CD14-positive monocyte (primary cell): ENCODE results near the gene TNFSF13B. TPM values are rescaled to one million over a fixed set of nuclear protein-coding genes. Genes with fewer than 3 reads are reported as not detected.

Experiments
- DNase-seq, 3 donors: peaks; one replicate each; pipeline ENCODE4 v3.0.0-alpha.2; 2011 to 2022
- H2AFZ ChIP-seq: 2 replicates; pipeline ENCODE4 v1.6.0; 2012; ENCODE audit warnings: mild to moderate bottlenecking, low read depth, low read length, inconsistent platforms; ENCODE audit not compliant: insufficient read depth, poor library complexity, severe bottlenecking
- H3K27ac ChIP-seq, 2 donors: 1 replicate in 1 of 2; 2 replicates in 1 of 2; pipeline ENCODE4 v1.5.1; 2012 to 2013; ENCODE audit warnings: low read length in 2 of 2, control low read depth in 1 of 2, inconsistent platforms in 1 of 2, low read depth in 1 of 2, mild to moderate bottlenecking in 1 of 2
- H3K27me3 ChIP-seq, 2 donors: one replicate each; pipeline versions ENCODE4 v1.6.0 to v1.6.1; 2011 to 2013; ENCODE audit warnings: low read length in 2 of 2; ENCODE audit not compliant: control insufficient read depth in 2 of 2, insufficient read depth in 2 of 2
- H3K36me3 ChIP-seq, 2 donors: replicated peaks in 1 of 2; 1 replicate in 1 of 2; 2 replicates in 1 of 2; pipeline versions ENCODE4 v1.5.1 to v1.6.1; 2012 to 2013; ENCODE audit warnings: low read length in 2 of 2, control low read depth in 1 of 2, inconsistent platforms in 1 of 2, mild to moderate bottlenecking in 1 of 2; ENCODE audit not compliant: insufficient read depth in 2 of 2, control insufficient read depth in 1 of 2
- H3K4me1 ChIP-seq, 2 donors: 1 replicate in 1 of 2; 2 replicates in 1 of 2; pipeline versions ENCODE4 v1.5.1 to v1.6.1; 2012 to 2013; ENCODE audit warnings: low read length in 2 of 2, control low read depth in 1 of 2, inconsistent platforms in 1 of 2, mild to moderate bottlenecking in 1 of 2, moderate library complexity in 1 of 2; ENCODE audit not compliant: insufficient read depth in 2 of 2, control insufficient read depth in 1 of 2
- H3K4me2 ChIP-seq: replicated peaks from 2 replicates; pipeline ENCODE3; 2012; ENCODE audit warnings: low read length, moderate library complexity, mild to moderate bottlenecking; ENCODE audit not compliant: poor library complexity, severe bottlenecking; ENCODE audit errors: extremely low read depth
- H3K4me3 ChIP-seq, 3 experiments: fragments of 200-600 bp in 1 of 3; sonication (generic) in 1 of 3; replicated peaks in 1 of 3; 1 replicate in 2 of 3; 2 replicates in 1 of 3; pipeline ENCODE4 v1.5.1; 2011 to 2013; ENCODE audit warnings: low read length in 3 of 3, mild to moderate bottlenecking in 3 of 3, control low read depth in 2 of 3, low read depth in 2 of 3, inconsistent platforms in 1 of 3, moderate library complexity in 1 of 3
- H3K79me2 ChIP-seq: 2 replicates; pipeline ENCODE4 v1.6.0; 2012; ENCODE audit warnings: mild to moderate bottlenecking, control low read depth, inconsistent platforms, low read length, moderate library complexity; ENCODE audit not compliant: insufficient read depth
- H3K9ac ChIP-seq: 2 replicates; pipeline ENCODE4 v1.6.0; 2017; ENCODE audit warnings: low read length, mild to moderate bottlenecking; ENCODE audit not compliant: insufficient read depth, poor library complexity, severe bottlenecking
- H3K9me3 ChIP-seq, 2 donors: replicated peaks in 1 of 2; 1 replicate in 1 of 2; 2 replicates in 1 of 2; pipeline versions ENCODE4 v1.5.1 to v1.6.1; 2012 to 2013; ENCODE audit warnings: low read length in 2 of 2, control low read depth in 1 of 2; ENCODE audit not compliant: control insufficient read depth in 1 of 2, insufficient read depth in 1 of 2
- H4K20me1 ChIP-seq: 2 replicates; pipeline ENCODE4 v1.6.0; 2012; ENCODE audit warnings: mild to moderate bottlenecking, low read length, control low read depth, moderate library complexity; ENCODE audit not compliant: insufficient read depth
- H3K27ac Mint-ChIP-seq, 7 donors: one replicate each; pipeline ENCODE4 v1.8.0; 2020; ENCODE audit warnings: mild to moderate bottlenecking in 7 of 7, mixed read lengths in 7 of 7, moderate library complexity in 6 of 7, inconsistent platforms in 2 of 7
- H3K27me3 Mint-ChIP-seq, 3 donors: one replicate each; pipeline ENCODE4 v1.8.0; 2021 to 2022; ENCODE audit warnings: low read depth in 3 of 3, mild to moderate bottlenecking in 3 of 3, mixed read lengths in 3 of 3, moderate library complexity in 3 of 3, inconsistent platforms in 1 of 3
- H3K36me3 Mint-ChIP-seq, 2 donors: one replicate each; pipeline ENCODE4 v1.8.0; 2020; ENCODE audit warnings: mixed read lengths in 2 of 2, inconsistent platforms in 1 of 2, mild to moderate bottlenecking in 1 of 2
- H3K4me1 Mint-ChIP-seq: one replicate; pipeline ENCODE4 v1.8.0; 2020; ENCODE audit warnings: mild to moderate bottlenecking, mixed read lengths
- H3K4me3 Mint-ChIP-seq, 2 donors: one replicate each; pipeline ENCODE4 v1.8.0; 2020; ENCODE audit warnings: mild to moderate bottlenecking in 2 of 2, mixed read lengths in 2 of 2, moderate library complexity in 1 of 2
- H3K9me3 Mint-ChIP-seq, 7 donors: one replicate each; pipeline ENCODE4 v1.8.0; 2020 to 2022; ENCODE audit warnings: mixed read lengths in 7 of 7, mild to moderate bottlenecking in 6 of 7, moderate library complexity in 6 of 7, inconsistent platforms in 2 of 7
- WGBS: methylation state at CpG from one replicate; pipeline ENCODE4 v1.1.5; 2013; ENCODE audit warnings: missing lambda C conversion rate; ENCODE audit not compliant: insufficient coverage; 5-methylcytosine and 5-hydroxymethylcytosine counted together
- intact Hi-C, 2 donors: fragments of 100-400 bp; cut with micrococcal nuclease; formaldehyde crosslinking; loops; one replicate each; pipeline versions ENCODE4 v1.15.0 to v1.15.1; 2023
- polyA plus RNA-seq, 3 donors: library from polyadenylated mRNA; depleted of rRNA in 1 of 3; unstranded in 2 of 3; stranded (reverse) in 1 of 3; fragments of 300-500 nt in 2 of 3; fragments of >200 nt in 1 of 3; fragmentation: Illumina TruSeq in 2 of 3; gene quantifications; 1 replicate in 2 of 3; 2 replicates in 1 of 3; pipeline ENCODE4 v1.2.3, GENCODE V29; 2012 to 2021
- TF ChIP-seq, protein P1 (sequence below): fragments of 200-600 bp; IDR thresholded peaks from one replicate; pipeline ENCODE4 v1.8.0; 2022; ENCODE audit warnings: antibody characterized with exemption, mild to moderate bottlenecking

The TNFSF13B gene
- polyA plus RNA-seq, 3 donors, result 117 to 587 (median 558) TPM

DNA sequence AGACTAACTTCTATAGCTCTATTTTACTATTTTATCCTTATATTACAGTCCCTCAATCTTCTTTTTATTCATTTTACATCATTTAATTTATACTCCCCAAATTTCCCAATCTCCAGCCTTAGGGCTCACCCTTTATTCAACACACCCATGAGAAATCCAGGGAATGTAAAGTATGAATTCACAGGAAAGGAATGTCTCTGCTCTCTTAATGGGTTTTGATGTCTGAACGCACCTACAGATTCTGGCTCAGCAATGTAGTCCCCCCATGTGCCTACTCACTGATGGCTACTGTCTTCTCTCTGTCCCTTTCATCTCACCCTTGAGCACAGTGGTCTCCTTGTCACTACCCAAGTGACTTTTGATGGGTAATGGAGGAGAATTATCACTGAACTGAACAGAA lies 32.8 kb downstream of the TNFSF13B start:
- TF ChIP-seq, protein P1, sequence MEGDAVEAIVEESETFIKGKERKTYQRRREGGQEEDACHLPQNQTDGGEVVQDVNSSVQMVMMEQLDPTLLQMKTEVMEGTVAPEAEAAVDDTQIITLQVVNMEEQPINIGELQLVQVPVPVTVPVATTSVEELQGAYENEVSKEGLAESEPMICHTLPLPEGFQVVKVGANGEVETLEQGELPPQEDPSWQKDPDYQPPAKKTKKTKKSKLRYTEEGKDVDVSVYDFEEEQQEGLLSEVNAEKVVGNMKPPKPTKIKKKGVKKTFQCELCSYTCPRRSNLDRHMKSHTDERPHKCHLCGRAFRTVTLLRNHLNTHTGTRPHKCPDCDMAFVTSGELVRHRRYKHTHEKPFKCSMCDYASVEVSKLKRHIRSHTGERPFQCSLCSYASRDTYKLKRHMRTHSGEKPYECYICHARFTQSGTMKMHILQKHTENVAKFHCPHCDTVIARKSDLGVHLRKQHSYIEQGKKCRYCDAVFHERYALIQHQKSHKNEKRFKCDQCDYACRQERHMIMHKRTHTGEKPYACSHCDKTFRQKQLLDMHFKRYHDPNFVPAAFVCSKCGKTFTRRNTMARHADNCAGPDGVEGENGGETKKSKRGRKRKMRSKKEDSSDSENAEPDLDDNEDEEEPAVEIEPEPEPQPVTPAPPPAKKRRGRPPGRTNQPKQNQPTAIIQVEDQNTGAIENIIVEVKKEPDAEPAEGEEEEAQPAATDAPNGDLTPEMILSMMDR, result no peak
- H3K9me3 ChIP-seq, result no peaks in the 10 kb centered on the region
- H3K4me1 ChIP-seq, result no peaks in the 10 kb centered on the region
- Mint-ChIP-seq H3K27me3 (no peaks in the 10 kb centered on the region), H3K4me3 (no peak overlapping the region), H3K36me3 (peaks cover 59 to 79% of the 10 kb centered on the region in 2 donors), H3K27ac (peak overlapping the region in 6 of 7 donors; percentile 15 to 86 (median 42)), H3K4me1 (peaks cover 7% of the 10 kb centered on the region), H3K9me3 (peaks cover 0 to 6% (median 0%) of the 10 kb centered on the region in 7 donors)
- intact Hi-C loops, result no loop called here
- H3K4me3 ChIP-seq, result no peak overlapping the region
- H3K27me3 ChIP-seq, result no peaks in the 10 kb centered on the region
- H2AFZ ChIP-seq, result no peak overlapping the region
- H3K36me3 ChIP-seq, result peaks cover 69 to 93% of the 10 kb centered on the region in 2 donors
- peaks cover 34% of the 10 kb centered on the region for H3K79me2 ChIP-seq
- peak overlapping the region in 1 of 2 donors; percentile 23 for H3K27ac ChIP-seq
- no peak for DNase-seq
- H4K20me1 ChIP-seq, result peaks cover 17% of the 10 kb centered on the region
- no peak overlapping the region for H3K4me2 ChIP-seq
- WGBS, result no CpG with 5 or more reads among the region's 1 CpG
- no peak overlapping the region for H3K9ac ChIP-seq

DNA sequence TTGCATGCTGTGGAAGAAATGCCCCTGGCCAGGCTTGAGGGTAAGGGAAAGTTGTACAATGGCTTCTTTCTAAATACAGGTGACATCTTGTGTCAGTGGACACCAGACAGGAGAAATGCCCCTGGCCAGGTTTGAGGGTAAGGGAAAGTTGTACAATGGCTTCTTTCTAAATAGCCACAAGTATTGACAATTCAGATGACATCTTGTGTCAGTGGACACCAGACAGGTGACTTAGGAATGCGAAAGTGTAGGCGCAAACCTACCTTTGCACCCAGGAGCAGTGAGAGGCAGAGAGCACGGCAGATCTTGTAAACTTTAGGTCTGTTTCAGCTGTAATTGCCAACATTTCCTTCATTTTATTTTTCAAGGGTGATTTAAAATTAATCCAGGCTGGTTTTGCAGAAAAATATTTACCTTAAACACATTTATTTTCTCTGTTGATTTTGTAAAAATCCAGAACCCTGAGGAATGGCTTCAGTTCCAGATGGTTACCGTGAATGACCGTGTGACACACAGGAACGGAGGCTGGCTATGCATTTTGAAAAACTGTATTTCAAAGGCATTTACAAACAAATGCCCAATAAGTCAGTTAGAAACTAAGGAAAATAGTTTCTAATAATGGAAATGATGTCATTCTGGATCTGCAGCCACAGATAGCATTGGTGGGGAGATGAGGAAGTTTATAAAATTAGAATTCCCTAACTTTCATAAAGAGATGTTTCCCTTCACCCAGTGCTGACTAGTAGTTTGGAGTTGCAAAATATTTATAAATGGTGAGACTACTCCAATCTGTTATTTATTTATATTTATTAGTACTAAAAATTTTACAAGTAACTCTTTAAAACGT lies 34.9 kb downstream of the TNFSF13B start:
- no peaks in the 10 kb centered on the region for H3K27me3 Mint-ChIP-seq
- peaks cover 19% of the 10 kb centered on the region for H3K79me2 ChIP-seq
- no peak overlapping the region for H3K4me3 ChIP-seq
- H3K9me3 ChIP-seq, result peaks cover 4 to 5% of the 10 kb centered on the region in 2 donors
- peaks cover 0 to 9% (median 0%) of the 10 kb centered on the region in 7 donors for H3K9me3 Mint-ChIP-seq
- intact Hi-C loops, result no loop called here
- no peak overlapping the region for H2AFZ ChIP-seq
- no peaks in the 10 kb centered on the region for H3K4me1 ChIP-seq
- TF ChIP-seq, protein P1, result no peak
- H3K4me1 Mint-ChIP-seq, result peaks cover 7% of the 10 kb centered on the region
- WGBS, result 60% methylated on average over 1 of the region's 7 CpGs
- no peak for DNase-seq
- peaks cover 7% of the 10 kb centered on the region for H4K20me1 ChIP-seq
- H3K4me2 ChIP-seq, result no peak overlapping the region
- peaks cover 78 to 93% of the 10 kb centered on the region in 2 donors for H3K36me3 ChIP-seq
- H3K27me3 ChIP-seq, result no peaks in the 10 kb centered on the region
- peak overlapping the region; percentile 38 to 75 (median 63) for H3K27ac Mint-ChIP-seq
- H3K27ac ChIP-seq, result no peak overlapping the region
- H3K9ac ChIP-seq, result no peak overlapping the region
- no peak overlapping the region for H3K4me3 Mint-ChIP-seq
- H3K36me3 Mint-ChIP-seq, result peaks cover 65 to 79% of the 10 kb centered on the region in 2 donors
